ENCODE results near the gene PTPRM.

DNA sequence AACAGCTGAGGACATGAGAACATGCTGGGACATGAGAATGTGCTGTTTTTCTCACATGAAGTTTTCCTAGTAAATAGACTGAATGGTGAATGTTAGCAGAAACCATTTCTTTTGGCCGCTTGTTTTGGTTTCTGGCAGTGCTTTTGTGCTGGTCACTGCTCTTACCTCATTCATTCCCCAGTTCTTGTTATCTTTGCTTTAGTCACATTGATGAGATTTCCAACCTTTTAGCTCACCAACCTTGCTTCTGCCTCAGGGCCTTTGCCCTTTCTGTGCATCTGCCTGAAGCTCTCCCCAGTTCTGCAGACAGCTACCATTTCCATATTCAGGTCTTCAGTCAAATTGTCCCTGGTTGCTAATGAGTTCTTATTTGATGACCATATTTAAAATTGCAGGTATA lies 91.6 kb downstream of the PTPRM start:
- TF ChIP-seq, protein P1, sequence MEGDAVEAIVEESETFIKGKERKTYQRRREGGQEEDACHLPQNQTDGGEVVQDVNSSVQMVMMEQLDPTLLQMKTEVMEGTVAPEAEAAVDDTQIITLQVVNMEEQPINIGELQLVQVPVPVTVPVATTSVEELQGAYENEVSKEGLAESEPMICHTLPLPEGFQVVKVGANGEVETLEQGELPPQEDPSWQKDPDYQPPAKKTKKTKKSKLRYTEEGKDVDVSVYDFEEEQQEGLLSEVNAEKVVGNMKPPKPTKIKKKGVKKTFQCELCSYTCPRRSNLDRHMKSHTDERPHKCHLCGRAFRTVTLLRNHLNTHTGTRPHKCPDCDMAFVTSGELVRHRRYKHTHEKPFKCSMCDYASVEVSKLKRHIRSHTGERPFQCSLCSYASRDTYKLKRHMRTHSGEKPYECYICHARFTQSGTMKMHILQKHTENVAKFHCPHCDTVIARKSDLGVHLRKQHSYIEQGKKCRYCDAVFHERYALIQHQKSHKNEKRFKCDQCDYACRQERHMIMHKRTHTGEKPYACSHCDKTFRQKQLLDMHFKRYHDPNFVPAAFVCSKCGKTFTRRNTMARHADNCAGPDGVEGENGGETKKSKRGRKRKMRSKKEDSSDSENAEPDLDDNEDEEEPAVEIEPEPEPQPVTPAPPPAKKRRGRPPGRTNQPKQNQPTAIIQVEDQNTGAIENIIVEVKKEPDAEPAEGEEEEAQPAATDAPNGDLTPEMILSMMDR (IDR thresholded peaks at IDR 0.05): no peak
- TF ChIP-seq POLR2A (IDR thresholded peaks at IDR 0.05): no peak
